OCI-LY3 (cell line): ENCODE measurements around the gene RUFY1.

Experiments
- H2AFZ ChIP-seq: fragments of 200-600, 300-600 bp; shearing (Covaris generic); 2 replicates; pipeline ENCODE4 v1.6.0; 2014; ENCODE audit warnings: antibody characterized with exemption, low read depth, low read length
- H3K27ac ChIP-seq: fragments of 200-600, 300-600 bp; sonication (generic); 2 replicates; pipeline ENCODE4 v1.5.1; 2014; ENCODE audit warnings: mild to moderate bottlenecking, low read length, moderate library complexity, mixed read lengths
- H3K27me3 ChIP-seq: fragments of 200-600, 300-600 bp; sonication (generic); 2 replicates; pipeline ENCODE4 v1.6.1; 2014; ENCODE audit warnings: low read depth, low read length, mixed read lengths
- H3K36me3 ChIP-seq: fragments of 200-600, 300-600 bp; sonication (generic); replicated peaks from 2 replicates; pipeline ENCODE3; 2014; ENCODE audit warnings: low read depth, low read length, mixed read lengths
- H3K4me1 ChIP-seq: fragments of 300-600, 200-600 bp; sonication (generic); 2 replicates; pipeline ENCODE4 v1.6.1; 2014; ENCODE audit warnings: low read length, mixed read lengths
- H3K4me2 ChIP-seq: fragments of 200-600, 300-600 bp; sonication (generic); 2 replicates; pipeline ENCODE4 v1.6.1; 2014; ENCODE audit warnings: low read length, mixed read lengths
- H3K4me3 ChIP-seq: fragments of 300-600, 200-600 bp; sonication (generic); 2 replicates; pipeline ENCODE4 v1.5.1; 2014; ENCODE audit warnings: antibody characterized with exemption, mild to moderate bottlenecking, low read length, moderate library complexity
- H3K79me2 ChIP-seq: fragments of 300-600, 200-600 bp; shearing (Covaris generic); 2 replicates; pipeline ENCODE4 v1.6.1; 2014; ENCODE audit warnings: mild to moderate bottlenecking, low read length, mixed read lengths
- H3K9ac ChIP-seq: fragments of 300-600, 200-600 bp; shearing (Covaris generic); 2 replicates; pipeline ENCODE4 v1.6.0; 2014; ENCODE audit warnings: mild to moderate bottlenecking, low read length, moderate library complexity
- H3K9me3 ChIP-seq: fragments of 200-600, 300-600 bp; shearing (Covaris generic); 2 replicates; pipeline ENCODE4 v1.6.1; 2014; ENCODE audit warnings: low read length, mixed read lengths; ENCODE audit not compliant: insufficient read depth
- H4K20me1 ChIP-seq: fragments of 200-600, 300-600 bp; sonication (generic); 2 replicates; pipeline ENCODE4 v1.6.1; 2016; ENCODE audit warnings: low read length, mixed read lengths; ENCODE audit not compliant: insufficient read depth
- CTCF ChIP-seq: fragments of 200-600, 300-600 bp; sonication (generic); IDR thresholded peaks from 2 replicates; pipeline ENCODE4 v1.5.1; 2014; ENCODE audit warnings: antibody characterized with exemption, low read length, low read depth
- EZH2phosphoT487 ChIP-seq: fragments of 200-600 bp; shearing (Covaris generic); IDR thresholded peaks from 2 replicates; pipeline ENCODE4 v1.6.1; 2018; ENCODE audit warnings: antibody characterized with exemption, mixed run types, low read depth

The RUFY1 gene

GRCh38 chr5:179610903-179611265 is 60.5 kb downstream of the RUFY1 start:
- Histone ChIP-seq H3K27ac (no peak overlapping the region), H3K9me3 (no peaks in the 10 kb centered on the region), H3K27me3 (no peaks in the 10 kb centered on the region), H4K20me1 (peaks cover 48% of the 10 kb centered on the region), H2AFZ (no peak overlapping the region), H3K9ac (no peak overlapping the region), H3K79me2 (peaks cover 17% of the 10 kb centered on the region), H3K4me3 (no peak overlapping the region), H3K4me1 (no peaks in the 10 kb centered on the region), H3K36me3 (peaks cover 60% of the 10 kb centered on the region), H3K4me2 (no peak overlapping the region)
- TF ChIP-seq CTCF: no peak
- TF ChIP-seq EZH2phosphoT487: no peak

DNA sequence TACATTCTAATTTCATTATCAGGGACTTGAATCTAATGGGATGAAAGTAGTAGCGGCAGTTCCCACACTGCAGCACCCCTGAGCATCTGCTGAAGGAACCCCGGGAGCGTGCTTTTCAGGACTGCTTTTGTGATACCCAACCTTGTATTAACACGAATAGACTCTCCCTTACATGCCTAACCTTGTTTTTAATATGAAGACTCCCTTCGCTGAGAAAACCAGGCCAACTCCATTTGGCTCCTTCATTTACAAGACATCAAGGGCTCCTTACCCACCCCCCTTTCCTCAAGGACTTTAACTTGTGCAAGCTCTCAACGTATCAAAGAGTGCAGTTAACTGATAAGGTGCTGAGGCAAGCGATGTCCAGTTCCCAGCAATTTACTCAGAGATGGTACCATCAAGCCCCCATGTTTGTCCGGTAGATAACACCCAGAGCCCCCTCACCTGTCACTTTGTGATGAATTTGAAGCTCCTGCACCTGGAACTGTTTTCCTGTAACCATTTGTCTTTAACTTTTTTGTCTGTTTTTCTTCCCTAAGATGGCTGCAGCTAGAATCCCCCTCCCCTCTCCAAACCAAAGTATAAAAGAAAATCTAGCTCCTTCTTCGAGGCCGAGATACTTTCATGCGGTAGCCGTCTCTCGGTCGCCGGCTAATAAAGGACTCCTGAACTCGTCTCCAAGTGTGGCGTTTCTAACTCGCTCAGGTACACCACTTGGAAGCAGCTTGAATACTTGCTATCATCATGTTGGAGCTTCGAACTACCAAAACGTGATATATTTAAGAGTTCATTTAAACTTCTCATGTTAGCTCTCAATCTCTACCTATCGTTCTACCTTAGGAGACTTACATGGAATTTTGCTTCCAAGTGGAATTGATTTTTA is 62.5 kb downstream of the RUFY1 start:
- H3K4me3 ChIP-seq: no peak overlapping the region
- H3K9ac ChIP-seq: no peak overlapping the region
- no peaks in the 10 kb centered on the region for H3K27me3 ChIP-seq
- H3K27ac ChIP-seq: no peak overlapping the region
- H3K36me3 ChIP-seq: peaks cover 71% of the 10 kb centered on the region
- H2AFZ ChIP-seq: no peak overlapping the region
- no peaks in the 10 kb centered on the region for H3K9me3 ChIP-seq
- no peaks in the 10 kb centered on the region for H3K4me1 ChIP-seq
- H3K4me2 ChIP-seq: no peak overlapping the region
- H4K20me1 ChIP-seq: peaks cover 64% of the 10 kb centered on the region
- TF ChIP-seq CTCF (no peak), EZH2phosphoT487 (no peak)
- peaks cover 33% of the 10 kb centered on the region for H3K79me2 ChIP-seq

DNA sequence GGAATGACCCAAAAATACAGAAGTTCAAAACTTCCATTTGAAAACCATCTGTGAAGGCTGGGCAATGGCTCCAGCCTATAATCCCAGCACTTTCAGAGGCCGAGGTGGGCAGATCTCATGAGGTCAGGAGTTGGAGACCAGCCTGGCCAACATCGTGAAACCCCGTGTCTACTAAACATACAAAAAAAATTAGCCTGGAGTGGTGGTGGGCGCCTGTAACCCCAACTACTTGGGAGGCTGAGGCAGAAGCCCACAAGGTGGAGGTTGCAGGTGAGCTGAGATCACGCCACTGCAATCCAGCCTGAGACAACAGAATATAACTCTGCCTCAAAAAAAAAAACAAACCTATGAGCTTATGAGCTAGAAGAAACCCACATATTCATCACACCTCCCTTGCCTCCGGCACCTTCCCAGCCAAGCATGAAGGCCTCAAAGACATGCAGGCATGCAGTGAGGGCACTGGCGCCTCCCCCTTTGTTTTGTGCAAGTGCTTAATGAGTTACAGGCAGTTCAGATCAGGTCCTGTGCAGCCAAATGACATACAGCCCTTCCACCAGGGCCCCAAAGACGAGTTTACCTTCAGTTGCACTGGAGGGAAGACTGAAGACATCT is 63.2 kb downstream of the RUFY1 start:
- Histone ChIP-seq H3K9me3 (no peaks in the 10 kb centered on the region), H3K79me2 (peaks cover 41% of the 10 kb centered on the region), H3K4me3 (no peak overlapping the region), H4K20me1 (peaks cover 71% of the 10 kb centered on the region), H3K4me1 (no peaks in the 10 kb centered on the region), H2AFZ (no peak overlapping the region), H3K27me3 (no peaks in the 10 kb centered on the region), H3K9ac (no peak overlapping the region), H3K4me2 (no peak overlapping the region), H3K36me3 (peaks cover 75% of the 10 kb centered on the region), H3K27ac (no peak overlapping the region)
- TF ChIP-seq CTCF (no peak), EZH2phosphoT487 (no peak)

GRCh38 chr5:179614745-179615144 is 64.4 kb downstream of the RUFY1 start:
- Histone ChIP-seq H4K20me1 (peaks cover 83% of the 10 kb centered on the region), H3K4me1 (no peaks in the 10 kb centered on the region), H3K27me3 (no peaks in the 10 kb centered on the region), H2AFZ (no peak overlapping the region), H3K27ac (no peak overlapping the region), H3K79me2 (peaks cover 52% of the 10 kb centered on the region), H3K9ac (no peak overlapping the region), H3K9me3 (no peaks in the 10 kb centered on the region), H3K4me2 (no peak overlapping the region), H3K36me3 (peaks cover 80% of the 10 kb centered on the region), H3K4me3 (no peak overlapping the region)
- TF ChIP-seq EZH2phosphoT487: no peak
- TF ChIP-seq CTCF: no peak
